ENCODE results near the gene ELAVL1.

DNA sequence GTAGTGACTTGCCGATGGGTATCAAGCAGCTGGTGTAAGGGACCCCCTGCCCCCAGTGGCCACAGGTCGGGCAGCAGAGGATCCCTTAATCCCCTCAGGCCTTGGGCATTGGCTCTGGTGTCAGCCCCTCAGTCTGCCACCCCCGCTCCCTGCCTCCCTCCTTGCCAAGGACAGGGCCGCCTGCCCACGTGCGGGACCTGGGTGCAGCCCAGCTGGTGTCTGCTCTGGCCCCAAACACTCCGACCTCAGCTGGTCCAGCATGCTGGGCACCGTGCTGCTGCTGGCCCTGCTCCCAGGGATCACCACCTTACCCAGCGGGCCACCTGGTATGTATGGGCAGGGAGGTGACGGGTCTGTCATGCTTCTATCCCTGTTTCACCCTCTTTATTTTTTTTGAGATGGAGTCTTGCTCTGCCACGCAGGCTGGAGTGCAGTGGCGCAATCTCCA is 90.8 kb downstream of the ELAVL1 start, which contains the start of gene TGFBR3L:
- TF ChIP-seq EZH2 (optimal IDR thresholded peaks at IDR 0.05; ENCODE audit: low read depth, low read length) (no peak), EZH2phosphoT487 (IDR thresholded peaks at IDR 0.05; ENCODE audit: low read length) (no peak)
- TF ChIP-seq, protein P1, sequence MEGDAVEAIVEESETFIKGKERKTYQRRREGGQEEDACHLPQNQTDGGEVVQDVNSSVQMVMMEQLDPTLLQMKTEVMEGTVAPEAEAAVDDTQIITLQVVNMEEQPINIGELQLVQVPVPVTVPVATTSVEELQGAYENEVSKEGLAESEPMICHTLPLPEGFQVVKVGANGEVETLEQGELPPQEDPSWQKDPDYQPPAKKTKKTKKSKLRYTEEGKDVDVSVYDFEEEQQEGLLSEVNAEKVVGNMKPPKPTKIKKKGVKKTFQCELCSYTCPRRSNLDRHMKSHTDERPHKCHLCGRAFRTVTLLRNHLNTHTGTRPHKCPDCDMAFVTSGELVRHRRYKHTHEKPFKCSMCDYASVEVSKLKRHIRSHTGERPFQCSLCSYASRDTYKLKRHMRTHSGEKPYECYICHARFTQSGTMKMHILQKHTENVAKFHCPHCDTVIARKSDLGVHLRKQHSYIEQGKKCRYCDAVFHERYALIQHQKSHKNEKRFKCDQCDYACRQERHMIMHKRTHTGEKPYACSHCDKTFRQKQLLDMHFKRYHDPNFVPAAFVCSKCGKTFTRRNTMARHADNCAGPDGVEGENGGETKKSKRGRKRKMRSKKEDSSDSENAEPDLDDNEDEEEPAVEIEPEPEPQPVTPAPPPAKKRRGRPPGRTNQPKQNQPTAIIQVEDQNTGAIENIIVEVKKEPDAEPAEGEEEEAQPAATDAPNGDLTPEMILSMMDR (IDR thresholded peaks at IDR 0.05; ENCODE audit: low read length) = no peak

Data from MM.1S (cell line).